Activated CD8-positive, alpha-beta memory T cell treated with anti-CD3 and anti-CD28 coated beads for 36 hours (primary cell): ENCODE data around the gene SLCO2B1. TPM values are rescaled to one million over a fixed set of nuclear protein-coding genes. Genes with fewer than 3 reads are reported as not detected.

Source experiments
- CTCF ChIA-PET: fragments of 350-600 bp; sonication (Branson Sonifier 250); formaldehyde crosslinking; loops from one replicate; lab custom pipeline; 2021; ENCODE audit warnings: antibody characterized with exemption; lab: Charles Lee
- POLR2A ChIA-PET: fragments of 350-600 bp; sonication (Branson Sonifier 250); formaldehyde crosslinking; loops from one replicate; lab custom pipeline; 2021; ENCODE audit warnings: antibody characterized with exemption; lab: Charles Lee
- total RNA-seq, 2 experiments: library from RNA; stranded (reverse); gene quantifications; one replicate each; pipeline ENCODE4 v1.2.3, GENCODE V29; 2021

SLCO2B1 gene
- total RNA-seq, 2 experiments from 2014 or later: not detected

GRCh38 chr11:75182664-75183063, 31.8 kb downstream of the SLCO2B1 start:
- ChIA-PET CTCF (interaction anchor here (0.5 kb wide), 1 partner anchor 1883 kb away, joined by 3 read pairs; no protein-coding TSS in a partner anchor), POLR2A (no interaction called here)

- CTCF ChIA-PET: no interaction called here
- POLR2A ChIA-PET: no interaction called here
These were observed 33.1 kb downstream of the SLCO2B1 start for GRCh38 chr11:75184051-75184450.

DNA sequence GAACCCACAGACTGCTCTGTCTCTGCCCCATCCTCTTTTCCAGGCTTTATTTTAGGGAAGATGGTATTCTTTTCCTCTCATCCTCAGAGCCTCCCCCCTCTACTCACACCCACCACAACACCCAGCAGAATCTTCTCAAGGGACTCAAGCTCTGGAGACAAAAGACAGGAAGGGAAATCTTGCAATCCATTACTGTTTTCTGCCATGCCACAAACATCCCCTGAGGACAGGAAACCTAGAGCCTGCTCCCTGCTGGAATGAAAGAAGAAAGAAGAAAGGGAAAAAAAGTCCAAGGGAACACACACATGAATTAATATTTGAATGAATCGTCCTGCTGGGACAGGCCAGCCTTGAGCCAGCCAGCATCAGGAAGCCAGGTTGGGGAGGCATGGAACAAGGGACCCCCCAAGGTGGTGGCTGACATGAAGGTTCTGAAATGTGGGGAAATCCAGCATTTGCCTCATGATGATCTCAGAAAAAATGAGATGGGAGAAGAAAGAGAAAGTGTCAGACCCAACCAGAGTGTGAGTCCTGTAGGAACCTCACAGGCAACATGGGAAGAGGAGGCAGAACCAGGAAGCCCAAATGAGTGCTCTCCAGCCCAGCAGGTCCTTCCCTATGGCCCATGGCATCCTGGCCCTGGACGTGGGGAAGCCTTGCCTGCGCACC, 34.0 kb downstream of the SLCO2B1 start:
- CTCF ChIA-PET: no interaction called here
- POLR2A ChIA-PET: no interaction called here

DNA sequence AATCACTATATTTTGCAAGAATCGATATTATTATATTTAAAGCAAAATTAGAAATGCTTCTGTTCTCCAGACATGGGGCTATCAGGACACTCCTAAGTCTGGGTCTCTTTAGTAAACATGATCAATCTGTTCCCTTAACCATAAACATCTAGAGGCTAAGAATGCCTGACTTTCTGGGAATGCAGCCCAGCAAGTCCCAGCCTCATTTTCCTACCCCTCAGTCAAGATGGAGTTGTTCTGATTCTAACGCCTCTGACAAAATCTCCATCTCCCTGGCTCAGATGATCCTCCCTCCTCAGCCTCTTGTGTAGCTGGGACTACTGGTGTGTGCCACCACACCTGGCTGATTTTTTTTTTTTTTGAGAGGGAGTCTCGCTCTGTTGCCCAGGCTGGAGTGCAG, 35.0 kb downstream of the SLCO2B1 start:
- CTCF ChIA-PET: no interaction called here
- POLR2A ChIA-PET: no interaction called here

GRCh38 chr11:75186999-75187398, 36.1 kb downstream of the SLCO2B1 start:
- POLR2A ChIA-PET: no interaction called here
- CTCF ChIA-PET: no interaction called here

- CTCF ChIA-PET: no interaction called here
- POLR2A ChIA-PET: no interaction called here
These were observed 37.8 kb downstream of the SLCO2B1 start for GRCh38 chr11:75188671-75189070.

DNA sequence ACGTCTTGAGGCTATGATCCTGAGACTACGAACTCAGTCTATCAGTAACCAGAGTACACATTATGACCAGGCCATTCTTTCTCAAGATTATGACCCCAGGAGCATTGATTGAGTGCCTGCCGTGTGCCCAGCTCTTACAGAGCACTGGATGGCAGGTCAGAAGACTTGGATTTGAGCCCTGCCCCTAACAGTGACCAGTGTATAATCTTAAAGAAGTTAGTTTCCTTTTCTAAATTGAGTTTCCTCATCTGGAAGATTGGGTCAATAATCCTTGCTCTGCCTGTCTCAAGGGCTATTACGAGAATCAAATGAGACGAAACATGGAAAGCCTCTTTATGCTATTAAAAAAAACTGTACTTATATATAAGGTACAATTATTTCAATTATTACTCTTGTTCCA, 38.2 kb downstream of the SLCO2B1 start:
- CTCF ChIA-PET: interaction anchor here (0.9 kb wide), 1 partner anchor 52 kb away, joined by 3 read pairs; the partner anchor contains the start of gene TPBGL
- POLR2A ChIA-PET: no interaction called here

DNA sequence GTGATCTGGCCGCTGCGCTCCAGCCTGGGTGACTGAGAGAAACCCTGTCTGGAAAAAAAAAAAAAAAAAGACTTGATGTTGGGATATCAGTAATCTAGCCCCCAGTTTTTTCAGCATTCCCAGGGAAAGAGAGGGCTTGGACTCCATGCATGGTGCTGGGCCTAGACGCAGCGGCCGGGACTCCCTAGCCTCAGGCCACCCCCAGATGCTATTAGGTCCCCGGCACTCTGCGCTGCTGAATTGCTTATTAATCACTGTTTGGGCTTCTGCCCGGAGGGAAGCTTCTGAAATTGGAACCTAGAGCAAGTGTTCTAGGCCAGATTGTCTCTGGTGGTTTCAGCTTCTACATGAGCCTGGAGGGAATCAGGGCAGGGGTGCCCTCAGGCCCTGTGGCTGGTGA, 39.0 kb downstream of the SLCO2B1 start:
- CTCF ChIA-PET: interaction anchor here (0.6 to 0.9 kb wide), 2 partner anchors 51 to 105 kb away, joined by 3 read pairs; partner anchors contain the start of gene TPBGL
- POLR2A ChIA-PET: no interaction called here

GRCh38 chr11:75190652-75191329, 39.9 kb downstream of the SLCO2B1 start:
- ChIA-PET POLR2A (no interaction called here), CTCF (no interaction called here)

DNA sequence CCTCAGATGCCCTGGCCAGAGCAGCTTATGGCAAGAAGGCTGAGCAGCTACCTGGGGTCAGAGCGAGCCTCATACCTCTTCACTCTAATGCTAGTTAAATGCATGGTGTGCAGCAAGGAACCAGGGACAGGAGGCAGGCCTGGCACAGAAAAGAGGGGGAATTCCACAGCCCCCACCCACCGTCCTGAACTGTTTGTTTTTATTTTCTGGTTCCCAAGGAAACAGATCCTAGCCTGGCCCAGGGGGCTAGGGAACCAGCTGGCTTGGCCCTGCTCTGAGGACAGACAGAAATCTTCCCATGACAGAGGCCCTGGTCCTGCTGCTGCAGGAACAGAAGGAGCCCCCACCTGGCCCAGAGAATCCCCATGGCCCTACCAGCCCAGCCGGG, 40.4 kb downstream of the SLCO2B1 start:
- CTCF ChIA-PET: no interaction called here
- POLR2A ChIA-PET: no interaction called here

DNA sequence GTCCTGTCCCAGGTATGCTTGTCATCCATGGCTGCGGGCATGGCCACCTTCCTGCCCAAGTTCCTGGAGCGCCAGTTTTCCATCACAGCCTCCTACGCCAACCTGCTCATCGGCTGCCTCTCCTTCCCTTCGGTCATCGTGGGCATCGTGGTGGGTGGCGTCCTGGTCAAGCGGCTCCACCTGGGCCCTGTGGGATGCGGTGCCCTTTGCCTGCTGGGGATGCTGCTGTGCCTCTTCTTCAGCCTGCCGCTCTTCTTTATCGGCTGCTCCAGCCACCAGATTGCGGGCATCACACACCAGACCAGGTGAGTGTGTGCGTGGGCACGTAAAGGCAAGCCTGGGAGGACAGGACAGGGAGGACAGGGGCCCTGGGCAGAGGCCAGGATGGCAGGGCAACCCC, 42.4 kb downstream of the SLCO2B1 start:
- POLR2A ChIA-PET: no interaction called here
- CTCF ChIA-PET: interaction anchor here (1.0 kb wide), 1 partner anchor 12 kb away, joined by 3 read pairs; no protein-coding TSS in a partner anchor

GRCh38 chr11:75193711-75194110, 42.8 kb downstream of the SLCO2B1 start:
- CTCF ChIA-PET: interaction anchor here (1.0 to 3.5 kb wide), 2 partner anchors 11 to 54 kb away, joined by 3 to 16 read pairs; no protein-coding TSS in a partner anchor
- POLR2A ChIA-PET: no interaction called here

DNA sequence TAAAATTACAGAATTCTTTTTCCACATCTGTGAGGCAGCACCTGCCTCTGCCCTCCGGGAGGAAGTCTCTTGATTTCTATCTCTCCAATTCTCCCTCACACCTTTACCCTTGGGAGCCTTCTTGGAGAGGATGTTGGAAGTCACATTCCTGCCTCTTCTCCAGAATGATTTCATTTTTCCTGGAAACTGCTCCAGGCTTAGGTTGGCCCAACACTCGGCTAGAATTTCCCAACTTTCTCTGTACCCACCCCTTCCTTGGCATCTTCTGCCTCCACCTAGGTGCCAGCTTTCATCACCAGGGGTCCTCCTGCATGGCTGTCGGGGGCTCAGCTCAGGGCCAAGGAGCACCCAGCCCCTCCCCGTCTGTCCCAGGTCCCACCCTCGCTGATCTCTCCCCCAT, 43.2 kb downstream of the SLCO2B1 start:
- POLR2A ChIA-PET: no interaction called here
- CTCF ChIA-PET: interaction anchor here (1.0 to 3.5 kb wide), 2 partner anchors 11 to 54 kb away, joined by 3 to 16 read pairs; no protein-coding TSS in a partner anchor

GRCh38 chr11:75195167-75195962, 44.5 kb downstream of the SLCO2B1 start:
- POLR2A ChIA-PET: no interaction called here

GRCh38 chr11:75196426-75196825, 45.5 kb downstream of the SLCO2B1 start:
- CTCF ChIA-PET: interaction anchor here (0.9 to 3.5 kb wide), 2 partner anchors 52 to 56 kb away, joined by 3 to 16 read pairs; no protein-coding TSS in a partner anchor
- POLR2A ChIA-PET: no interaction called here

More at GRCh38 chr11:75195167-75195962, 44.5 kb downstream of the SLCO2B1 start:
- CTCF ChIA-PET: interaction anchor here (0.9 to 3.5 kb wide), 3 partner anchors 9 to 55 kb away, joined by 3 to 16 read pairs (median 5); no protein-coding TSS in a partner anchor

DNA sequence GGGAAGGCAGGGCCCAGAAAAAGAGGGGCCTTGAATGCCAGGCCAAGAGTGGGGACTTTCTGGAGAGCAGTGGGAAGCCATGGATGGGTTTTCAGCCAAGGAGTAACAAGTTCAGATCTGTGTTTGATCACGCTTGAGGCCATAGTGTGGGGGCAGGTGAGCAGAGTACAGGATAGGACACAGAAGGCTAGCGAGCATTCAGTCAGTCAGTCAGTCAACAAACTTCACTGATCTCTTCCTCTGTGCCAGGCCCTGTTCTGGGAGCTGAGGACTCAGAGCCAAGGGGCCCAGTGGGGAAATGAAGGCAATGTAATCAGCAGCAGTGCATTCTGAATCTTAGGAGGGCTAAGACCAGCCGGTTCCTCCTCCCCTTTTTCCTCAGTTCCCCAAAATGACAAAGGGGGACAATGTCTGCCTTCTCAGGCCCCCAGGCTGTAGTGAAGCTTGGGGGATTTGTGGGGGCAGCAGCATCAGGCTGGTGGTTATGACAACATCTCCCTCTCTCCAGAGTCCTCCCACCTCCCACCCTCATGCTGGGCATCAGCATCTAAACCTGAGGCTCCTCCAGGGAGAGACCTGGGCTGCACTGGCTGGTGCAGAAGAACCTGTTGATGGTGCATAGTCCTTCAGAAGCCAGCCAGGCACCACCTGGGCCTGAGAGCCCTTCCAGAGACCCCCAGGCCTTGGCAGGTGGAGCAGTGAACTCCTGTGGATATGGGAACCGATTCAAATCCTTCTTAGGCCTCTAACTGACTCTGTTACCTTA, 46.8 kb downstream of the SLCO2B1 start:
- ChIA-PET POLR2A (no interaction called here), CTCF (interaction anchor here (0.5 to 1.6 kb wide), 2 partner anchors 17 to 129 kb away, joined by 3 to 4 read pairs; no protein-coding TSS in a partner anchor)

GRCh38 chr11:75198278-75198973, 47.5 kb downstream of the SLCO2B1 start:
- ChIA-PET CTCF (interaction anchor here (0.5 to 10.2 kb wide), 3 partner anchors 16 to 128 kb away, joined by 3 to 199 read pairs (median 4); no protein-coding TSS in a partner anchor), POLR2A (no interaction called here)

DNA sequence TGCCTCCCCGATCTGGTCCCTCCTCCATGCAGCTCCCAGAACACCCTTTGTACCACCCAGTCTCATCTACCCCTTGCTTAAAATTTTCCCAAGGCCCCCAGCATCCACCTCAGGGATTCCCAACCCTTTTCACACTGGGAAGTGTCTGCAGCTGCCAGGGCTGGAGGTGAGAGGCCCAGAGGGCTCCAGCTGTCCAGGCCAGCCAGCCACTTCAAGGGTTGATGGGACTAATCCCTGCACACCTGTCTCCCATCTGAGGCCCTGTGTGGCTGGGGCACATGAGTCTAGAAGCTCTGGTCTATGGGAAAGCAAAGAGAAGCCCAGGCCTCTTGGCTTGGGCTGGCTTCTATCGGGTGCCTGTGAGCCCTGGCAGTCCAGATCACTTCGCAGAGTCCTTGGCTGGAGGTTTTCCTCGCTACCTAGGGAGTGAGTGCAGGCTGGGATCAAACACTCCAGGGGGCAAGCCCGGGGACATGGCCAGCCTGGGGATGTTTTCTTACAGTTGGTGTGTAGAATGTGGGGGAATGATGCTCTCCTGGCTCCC, 48.6 kb downstream of the SLCO2B1 start:
- ChIA-PET CTCF (interaction anchor here (10.2 kb wide), 1 partner anchor 56 kb away, joined by 199 read pairs; no protein-coding TSS in a partner anchor), POLR2A (no interaction called here)
